KOPT-K1 (cell line): Measurements from ENCODE around the gene COL24A1.
"Not testable (repeated sequence)": the region's sequence is repeated elsewhere in the genome, so short reads cannot be mapped to it uniquely, and the experiment has no call there.

ENCODE experiments used
- H3K27ac ChIP-seq: fragments of 200-600 bp; sonication (generic); 2 replicates; pipeline ENCODE4 v1.5.1; 2016; ENCODE audit warnings: antibody characterized with exemption, mild to moderate bottlenecking, low read depth, low read length; ENCODE audit not compliant: poor library complexity, severe bottlenecking
- H3K36me3 ChIP-seq: fragments of 200-600 bp; sonication (generic); 2 replicates; pipeline ENCODE4 v1.5.1; 2017; ENCODE audit warnings: antibody characterized with exemption, mild to moderate bottlenecking, low read length, moderate library complexity; ENCODE audit not compliant: insufficient read depth
- H3K9me3 ChIP-seq: fragments of 200-600 bp; sonication (generic); 2 replicates; pipeline ENCODE4 v1.5.1; 2017; ENCODE audit warnings: antibody characterized with exemption, low read length, mild to moderate bottlenecking; ENCODE audit not compliant: insufficient read depth, poor library complexity, severe bottlenecking

COL24A1 gene

DNA sequence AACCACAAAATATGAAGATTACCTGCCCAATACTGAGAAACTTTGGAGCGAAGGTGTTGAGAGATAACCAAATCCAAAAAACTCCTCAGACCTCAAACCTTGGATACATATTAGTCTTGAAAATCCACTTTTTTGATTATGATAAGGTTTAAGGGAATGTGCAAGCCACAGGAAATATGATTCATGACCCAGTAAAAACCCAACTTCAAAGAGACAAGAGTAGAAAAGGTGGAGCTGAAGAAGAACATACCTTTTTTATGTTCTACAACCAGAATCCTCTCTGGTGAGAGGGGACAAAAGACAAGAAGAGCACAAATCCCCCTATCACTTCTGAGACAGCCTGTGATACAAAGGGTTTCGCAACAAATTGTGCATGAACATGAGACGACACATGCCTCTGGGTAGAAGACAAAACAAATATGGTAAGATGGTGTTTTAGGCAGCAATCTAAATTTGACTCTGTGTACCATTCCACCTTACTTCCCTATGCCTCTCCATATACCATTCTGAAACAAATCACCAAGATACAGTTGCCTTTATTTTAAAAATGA is 37.3 kb downstream of the COL24A1 start:
- no peaks in the 10 kb centered on the region for H3K36me3 ChIP-seq
- H3K9me3 ChIP-seq: no peaks in the 10 kb centered on the region
- H3K27ac ChIP-seq: no peak overlapping the region

GRCh38 chr1:86114816-86115400 is 41.7 kb downstream of the COL24A1 start:
- no peak overlapping the region for H3K27ac ChIP-seq
- no peaks in the 10 kb centered on the region for H3K9me3 ChIP-seq
- H3K36me3 ChIP-seq: no peaks in the 10 kb centered on the region

DNA sequence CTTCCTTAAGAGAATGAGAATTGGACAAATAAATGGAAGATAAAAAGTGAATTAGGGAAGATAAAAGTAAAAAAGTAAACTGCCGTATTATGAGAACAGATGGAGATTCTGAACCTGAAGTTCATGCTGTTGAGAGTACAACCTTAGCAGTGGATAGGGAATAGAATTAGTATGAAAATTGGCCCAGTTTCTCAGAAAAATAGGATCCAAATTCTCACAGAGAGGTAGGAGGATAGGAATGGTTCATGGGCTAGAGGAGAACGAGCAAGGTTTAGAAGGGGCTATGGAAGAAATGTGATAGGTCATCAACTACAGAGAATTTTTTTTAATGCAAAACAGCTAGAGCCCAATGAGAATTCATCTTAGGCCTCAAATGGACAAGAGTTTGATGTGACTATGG is 42.3 kb downstream of the COL24A1 start:
- Histone ChIP-seq H3K9me3 (no peaks in the 10 kb centered on the region), H3K36me3 (no peaks in the 10 kb centered on the region), H3K27ac (no peak overlapping the region)

DNA sequence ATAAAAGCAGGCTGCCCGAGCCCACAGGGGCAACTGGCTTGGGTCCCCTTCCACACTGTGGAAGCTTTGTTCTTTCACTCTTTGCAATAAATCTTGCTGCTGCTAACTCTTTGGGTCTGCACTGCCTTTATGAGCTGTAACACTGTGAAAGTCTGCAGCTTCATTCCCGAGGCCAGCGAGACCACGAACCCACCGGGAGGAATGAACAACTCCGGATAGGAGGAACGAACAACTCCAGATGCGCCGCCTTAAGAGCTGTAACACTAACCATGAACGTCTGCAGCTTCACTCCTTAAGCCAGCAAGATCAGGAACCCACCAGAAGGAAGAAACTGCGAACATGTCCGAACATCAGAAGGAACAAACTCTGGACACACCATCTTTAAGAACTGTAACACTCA is 45.0 kb downstream of the COL24A1 start:
- H3K36me3 ChIP-seq: not testable (repeated sequence)

GRCh38 chr1:86110451-86111129 is 46.0 kb downstream of the COL24A1 start:
- no peaks in the 10 kb centered on the region for H3K36me3 ChIP-seq
- H3K27ac ChIP-seq: no peak overlapping the region
- H3K9me3 ChIP-seq: no peaks in the 10 kb centered on the region

More for the DNA sequence above, 45.0 kb downstream of the COL24A1 start:
- not testable (repeated sequence) for H3K27ac ChIP-seq, H3K9me3 ChIP-seq

GRCh38 chr1:86105533-86105866 is 51.1 kb downstream of the COL24A1 start:
- Histone ChIP-seq H3K9me3 (no peaks in the 10 kb centered on the region), H3K27ac (no peak overlapping the region)

GRCh38 chr1:86104606-86105532 is 51.7 kb downstream of the COL24A1 start:
- Histone ChIP-seq H3K27ac (no peak overlapping the region), H3K36me3 (no peaks in the 10 kb centered on the region), H3K9me3 (no peaks in the 10 kb centered on the region)

More at GRCh38 chr1:86105533-86105866, 51.1 kb downstream of the COL24A1 start:
- H3K36me3 ChIP-seq: no peaks in the 10 kb centered on the region

GRCh38 chr1:86101616-86102015 is 55.0 kb downstream of the COL24A1 start:
- Histone ChIP-seq H3K36me3 (no peaks in the 10 kb centered on the region), H3K27ac (no peak overlapping the region), H3K9me3 (no peaks in the 10 kb centered on the region)

- Histone ChIP-seq H3K36me3 (no peaks in the 10 kb centered on the region), H3K27ac (no peak overlapping the region), H3K9me3 (no peaks in the 10 kb centered on the region)
Observed at GRCh38 chr1:86100401-86100800, 56.2 kb downstream of the COL24A1 start.

GRCh38 chr1:86089765-86090164 is 66.8 kb downstream of the COL24A1 start:
- H3K36me3 ChIP-seq: no peaks in the 10 kb centered on the region
- H3K9me3 ChIP-seq: no peaks in the 10 kb centered on the region
- H3K27ac ChIP-seq: no peak overlapping the region

DNA sequence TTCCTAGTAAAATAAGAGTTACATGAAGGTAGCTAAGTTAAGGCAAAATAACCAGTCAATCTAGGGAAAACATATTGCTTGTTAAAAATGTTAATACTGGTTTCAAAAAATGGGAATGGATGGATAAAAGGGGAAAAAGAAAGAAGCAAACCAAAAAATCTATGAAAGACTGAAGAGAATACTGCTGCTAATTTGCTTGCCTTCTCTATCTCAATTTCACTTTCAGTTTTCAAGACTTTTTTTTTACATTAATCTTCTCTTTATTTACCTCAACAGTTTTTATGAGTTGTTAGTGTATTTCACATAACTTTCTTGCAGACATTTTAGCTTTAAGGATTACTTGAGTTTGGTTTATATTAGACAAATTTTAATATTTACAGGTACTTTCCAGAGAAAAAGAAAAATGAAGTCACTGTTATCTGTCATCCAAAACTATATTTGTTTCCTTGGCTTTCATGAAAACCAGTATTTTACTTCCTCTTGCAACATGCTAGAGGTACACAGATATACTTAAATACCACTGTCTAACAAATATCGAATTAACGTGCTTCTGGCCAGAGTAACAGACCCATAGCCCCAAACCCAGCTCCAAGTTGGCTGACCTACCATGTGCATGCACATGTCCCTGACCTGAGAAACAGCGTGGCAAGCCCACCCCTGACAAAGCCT is 70.7 kb downstream of the COL24A1 start:
- Histone ChIP-seq H3K36me3 (no peaks in the 10 kb centered on the region), H3K9me3 (no peaks in the 10 kb centered on the region), H3K27ac (no peak overlapping the region)

GRCh38 chr1:86084998-86085397 is 71.6 kb downstream of the COL24A1 start:
- Histone ChIP-seq H3K27ac (no peak overlapping the region), H3K9me3 (no peaks in the 10 kb centered on the region), H3K36me3 (no peaks in the 10 kb centered on the region)

GRCh38 chr1:86082183-86082582 is 74.4 kb downstream of the COL24A1 start:
- no peaks in the 10 kb centered on the region for H3K9me3 ChIP-seq
- H3K27ac ChIP-seq: no peak overlapping the region
- H3K36me3 ChIP-seq: no peaks in the 10 kb centered on the region

DNA sequence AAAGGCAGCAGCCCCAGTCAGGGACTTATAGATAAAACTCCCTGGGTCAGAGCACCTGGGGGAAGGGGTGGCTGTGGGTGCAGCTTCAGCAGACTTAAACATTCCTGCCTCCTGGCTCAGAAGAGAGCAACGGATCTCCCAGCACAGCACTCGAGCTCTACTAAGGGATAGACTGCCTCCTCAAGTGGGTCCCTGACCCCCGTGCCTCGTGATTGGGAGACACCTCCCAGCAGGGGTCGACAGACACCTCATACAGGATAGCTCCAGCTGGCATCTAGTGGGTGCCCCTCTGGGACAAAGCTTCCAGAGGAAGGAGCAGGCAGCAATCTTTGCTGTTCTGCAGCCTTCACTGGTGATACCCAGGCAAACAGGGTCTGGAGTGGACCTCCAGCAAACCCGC is 84.1 kb downstream of the COL24A1 start:
- H3K36me3 ChIP-seq, H3K9me3 ChIP-seq, H3K27ac ChIP-seq: not testable (repeated sequence)

GRCh38 chr1:86071870-86072269 is 84.7 kb downstream of the COL24A1 start:
- not testable (repeated sequence) for H3K27ac ChIP-seq, H3K9me3 ChIP-seq

More at GRCh38 chr1:86071870-86072269, 84.7 kb downstream of the COL24A1 start:
- H3K36me3 ChIP-seq: not testable (repeated sequence)
